Endothelial cell (in vitro differentiated cells): ENCODE data around the gene PTPRN2. TPM values are rescaled to one million over a fixed set of nuclear protein-coding genes. Genes with fewer than 3 reads are reported as not detected.

Experiments
- DNase-seq: peaks from one replicate; pipeline ENCODE4 v3.0.0; 2021; ENCODE audit warnings: low spot score
- H3K27ac Mint-ChIP-seq: one replicate; pipeline ENCODE4 v1.8.0; 2021; ENCODE audit warnings: mixed read lengths, inconsistent platforms; ENCODE audit not compliant: unreplicated experiment
- H3K27me3 Mint-ChIP-seq: one replicate; pipeline ENCODE4 v1.8.0; 2021; ENCODE audit warnings: mild to moderate bottlenecking, moderate library complexity, mixed read lengths, inconsistent platforms; ENCODE audit not compliant: unreplicated experiment
- H3K36me3 Mint-ChIP-seq: one replicate; pipeline ENCODE4 v1.8.0; 2021; ENCODE audit warnings: mild to moderate bottlenecking, low read depth, mixed read lengths, inconsistent platforms; ENCODE audit not compliant: unreplicated experiment
- H3K4me1 Mint-ChIP-seq: one replicate; pipeline ENCODE4 v1.8.0; 2021; ENCODE audit warnings: mild to moderate bottlenecking, mixed read lengths, inconsistent platforms; ENCODE audit not compliant: unreplicated experiment
- H3K4me3 Mint-ChIP-seq: one replicate; pipeline ENCODE4 v1.8.0; 2021; ENCODE audit warnings: mild to moderate bottlenecking, mixed read lengths, inconsistent platforms; ENCODE audit not compliant: unreplicated experiment
- H3K9me3 Mint-ChIP-seq: one replicate; pipeline ENCODE4 v1.8.0; 2021; ENCODE audit warnings: mixed read lengths, inconsistent platforms; ENCODE audit not compliant: unreplicated experiment
- CTCF ChIP-seq: fragments of 200-600 bp; sonication (generic); IDR thresholded peaks from one replicate; pipeline ENCODE4 v1.5.0; 2021; ENCODE audit warnings: antibody characterized with exemption; ENCODE audit not compliant: unreplicated experiment
- total RNA-seq: library from RNA; stranded (reverse); fragmentation: NEBNext Ultra II Directional; extraction: Animal tissue kit (Norgen Biotek cat#: 25700); gene quantifications from one replicate; pipeline ENCODE4 v1.2.1, GENCODE V29; 2021; ENCODE audit not compliant: unreplicated experiment

Gene PTPRN2
- total RNA-seq, 1 donor from 2014 or later, result 0.18 TPM

GRCh38 chr7:157558516-157558874, 1029.1 kb downstream of the PTPRN2 start:
- Mint-ChIP-seq H3K36me3 (peaks cover 6% of the 10 kb centered on the region), H3K27ac (no peak overlapping the region), H3K4me1 (no peaks in the 10 kb centered on the region), H3K4me3 (peak overlapping the region; percentile 43), H3K27me3 (peaks cover 17% of the 10 kb centered on the region), H3K9me3 (peaks cover 2% of the 10 kb centered on the region)
- TF ChIP-seq CTCF, result no peak
- DNase-seq, result no peak

- H3K36me3 Mint-ChIP-seq, result peaks cover 10% of the 10 kb centered on the region
- H3K4me3 Mint-ChIP-seq, result peak overlapping the region; percentile 43
- H3K27me3 Mint-ChIP-seq, result peaks cover 18% of the 10 kb centered on the region
- H3K27ac Mint-ChIP-seq, result no peak overlapping the region
- H3K4me1 Mint-ChIP-seq, result no peaks in the 10 kb centered on the region
- H3K9me3 Mint-ChIP-seq, result peaks cover 6% of the 10 kb centered on the region
- TF ChIP-seq CTCF, result no peak
- DNase-seq, result no peak
Measured at GRCh38 chr7:157558061-157558460, 1029.6 kb downstream of the PTPRN2 start.

GRCh38 chr7:157557263-157557662, 1030.4 kb downstream of the PTPRN2 start:
- DNase-seq, result no peak
- Mint-ChIP-seq H3K4me3 (no peak overlapping the region), H3K36me3 (peaks cover 14% of the 10 kb centered on the region), H3K4me1 (no peaks in the 10 kb centered on the region), H3K9me3 (peaks cover 14% of the 10 kb centered on the region), H3K27me3 (peaks cover 18% of the 10 kb centered on the region), H3K27ac (no peak overlapping the region)
- no peak for TF ChIP-seq CTCF

GRCh38 chr7:157556642-157556944, 1031.0 kb downstream of the PTPRN2 start:
- TF ChIP-seq CTCF, result no peak
- Mint-ChIP-seq H3K9me3 (peaks cover 19% of the 10 kb centered on the region), H3K36me3 (peaks cover 18% of the 10 kb centered on the region), H3K4me1 (no peaks in the 10 kb centered on the region), H3K4me3 (no peak overlapping the region), H3K27me3 (peaks cover 21% of the 10 kb centered on the region), H3K27ac (no peak overlapping the region)
- DNase-seq, result no peak

GRCh38 chr7:157555944-157556641, 1031.5 kb downstream of the PTPRN2 start:
- Mint-ChIP-seq H3K36me3 (peaks cover 18% of the 10 kb centered on the region), H3K4me1 (no peaks in the 10 kb centered on the region), H3K27me3 (peaks cover 16% of the 10 kb centered on the region), H3K9me3 (peaks cover 19% of the 10 kb centered on the region), H3K27ac (no peak overlapping the region), H3K4me3 (no peak overlapping the region)
- TF ChIP-seq CTCF, result no peak
- DNase-seq, result no peak
